Lower leg skin (tissue), 3 donors: ENCODE results near the gene OCA2.

Source experiments
- POLR2A ChIP-seq, 2 donors: fragments of 450-650 bp; IDR thresholded peaks; one replicate each; pipeline ENCODE4 v1.6.1; 2016 to 2017; ENCODE audit warnings: antibody characterized with exemption in 2 of 2, mild to moderate bottlenecking in 1 of 2, moderate library complexity in 1 of 2
- TF ChIP-seq, protein P1 (sequence below), 3 donors: fragments of 450-650 bp; IDR thresholded peaks; one replicate each; pipeline ENCODE4 v1.5.1; 2016; ENCODE audit warnings: antibody characterized with exemption in 3 of 3, mild to moderate bottlenecking in 3 of 3, moderate library complexity in 2 of 3

DNA sequence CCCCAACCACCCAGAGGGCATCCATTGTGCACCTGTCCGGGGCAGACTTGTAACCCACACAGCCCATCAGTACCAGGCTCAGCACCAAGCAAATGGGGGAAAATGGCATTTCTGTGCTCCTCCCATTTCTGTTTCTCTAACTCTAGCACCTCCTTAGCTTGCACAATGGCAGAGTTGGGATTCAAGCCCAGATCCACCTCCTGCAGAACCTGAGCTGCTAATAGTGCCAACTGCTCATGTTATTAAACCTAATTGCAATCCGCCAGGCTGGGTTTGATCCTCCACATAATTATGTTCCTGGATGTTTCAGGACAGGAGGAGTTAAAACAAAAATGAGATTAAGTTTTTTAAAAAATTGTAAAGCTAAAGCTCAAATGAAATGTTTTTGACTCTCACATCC, 235.0 kb downstream of the OCA2 start:
- TF ChIP-seq, protein P1, sequence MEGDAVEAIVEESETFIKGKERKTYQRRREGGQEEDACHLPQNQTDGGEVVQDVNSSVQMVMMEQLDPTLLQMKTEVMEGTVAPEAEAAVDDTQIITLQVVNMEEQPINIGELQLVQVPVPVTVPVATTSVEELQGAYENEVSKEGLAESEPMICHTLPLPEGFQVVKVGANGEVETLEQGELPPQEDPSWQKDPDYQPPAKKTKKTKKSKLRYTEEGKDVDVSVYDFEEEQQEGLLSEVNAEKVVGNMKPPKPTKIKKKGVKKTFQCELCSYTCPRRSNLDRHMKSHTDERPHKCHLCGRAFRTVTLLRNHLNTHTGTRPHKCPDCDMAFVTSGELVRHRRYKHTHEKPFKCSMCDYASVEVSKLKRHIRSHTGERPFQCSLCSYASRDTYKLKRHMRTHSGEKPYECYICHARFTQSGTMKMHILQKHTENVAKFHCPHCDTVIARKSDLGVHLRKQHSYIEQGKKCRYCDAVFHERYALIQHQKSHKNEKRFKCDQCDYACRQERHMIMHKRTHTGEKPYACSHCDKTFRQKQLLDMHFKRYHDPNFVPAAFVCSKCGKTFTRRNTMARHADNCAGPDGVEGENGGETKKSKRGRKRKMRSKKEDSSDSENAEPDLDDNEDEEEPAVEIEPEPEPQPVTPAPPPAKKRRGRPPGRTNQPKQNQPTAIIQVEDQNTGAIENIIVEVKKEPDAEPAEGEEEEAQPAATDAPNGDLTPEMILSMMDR (IDR thresholded peaks at IDR 0.05): no peak
- TF ChIP-seq POLR2A (IDR thresholded peaks at IDR 0.05): no peak
